ENCODE measurements around the gene MYH15. TPM values are rescaled to one million over a fixed set of nuclear protein-coding genes. Genes with fewer than 3 reads are reported as not detected.

The MYH15 gene
- total RNA-seq, 1 donor, result 0.36 TPM

- Histone ChIP-seq H3K4me1 (ENCODE audit: insufficient read depth, low read length) (peaks cover 12% of the 10 kb centered on the region), H3K36me3 (ENCODE audit: insufficient read depth, low read length) (no peaks in the 10 kb centered on the region), H3K79me2 (ENCODE audit: insufficient read depth, low read length) (no peaks in the 10 kb centered on the region), H3K4me2 (ENCODE audit: insufficient read depth, low read length) (no peak overlapping the region), H3K4me3 (ENCODE audit: insufficient read depth, low read length) (no peak overlapping the region), H4K20me1 (ENCODE audit: insufficient read depth, low read length) (no peaks in the 10 kb centered on the region), H3K27ac (ENCODE audit: low read depth, low read length) (no peak overlapping the region), H3K9me3 (ENCODE audit: low read depth, low read length) (no peaks in the 10 kb centered on the region), H3K27me3 (ENCODE audit: insufficient read depth, low read length) (no peaks in the 10 kb centered on the region), H2AFZ (ENCODE audit: low read length) (no peak overlapping the region)
- TF ChIP-seq, protein P1, sequence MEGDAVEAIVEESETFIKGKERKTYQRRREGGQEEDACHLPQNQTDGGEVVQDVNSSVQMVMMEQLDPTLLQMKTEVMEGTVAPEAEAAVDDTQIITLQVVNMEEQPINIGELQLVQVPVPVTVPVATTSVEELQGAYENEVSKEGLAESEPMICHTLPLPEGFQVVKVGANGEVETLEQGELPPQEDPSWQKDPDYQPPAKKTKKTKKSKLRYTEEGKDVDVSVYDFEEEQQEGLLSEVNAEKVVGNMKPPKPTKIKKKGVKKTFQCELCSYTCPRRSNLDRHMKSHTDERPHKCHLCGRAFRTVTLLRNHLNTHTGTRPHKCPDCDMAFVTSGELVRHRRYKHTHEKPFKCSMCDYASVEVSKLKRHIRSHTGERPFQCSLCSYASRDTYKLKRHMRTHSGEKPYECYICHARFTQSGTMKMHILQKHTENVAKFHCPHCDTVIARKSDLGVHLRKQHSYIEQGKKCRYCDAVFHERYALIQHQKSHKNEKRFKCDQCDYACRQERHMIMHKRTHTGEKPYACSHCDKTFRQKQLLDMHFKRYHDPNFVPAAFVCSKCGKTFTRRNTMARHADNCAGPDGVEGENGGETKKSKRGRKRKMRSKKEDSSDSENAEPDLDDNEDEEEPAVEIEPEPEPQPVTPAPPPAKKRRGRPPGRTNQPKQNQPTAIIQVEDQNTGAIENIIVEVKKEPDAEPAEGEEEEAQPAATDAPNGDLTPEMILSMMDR (IDR thresholded peaks at IDR 0.05; ENCODE audit: extremely low read depth, low read depth, low read length), result no peak
- no peak for DNase-seq (ENCODE audit: insufficient read length, low spot score, missing footprints)
These were observed 94.7 kb downstream of the MYH15 start for GRCh38 chr3:108415661-108416060.

DNA sequence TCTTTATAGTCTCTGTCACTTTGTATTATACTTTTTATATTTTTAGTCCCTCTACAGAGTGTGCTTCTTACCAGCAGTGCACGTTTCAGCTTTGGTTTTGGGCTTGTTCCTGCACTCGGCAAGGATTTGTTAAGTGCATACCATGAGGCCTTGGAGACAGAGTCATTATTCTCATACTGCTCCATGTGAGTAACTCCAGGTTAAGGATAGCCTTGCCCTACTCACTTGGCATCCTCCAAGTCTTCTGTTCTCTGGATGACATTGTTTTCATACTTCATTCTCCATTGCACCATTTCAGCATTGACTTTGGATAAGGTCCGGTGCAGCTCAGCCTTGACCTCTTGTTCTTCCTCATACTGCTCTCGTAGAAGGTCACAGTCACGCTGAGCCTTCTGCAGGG, 96.4 kb downstream of the MYH15 start:
- no peak for DNase-seq (ENCODE audit: insufficient read length, low spot score, missing footprints)
- Histone ChIP-seq H4K20me1 (ENCODE audit: insufficient read depth, low read length) (no peaks in the 10 kb centered on the region), H3K79me2 (ENCODE audit: insufficient read depth, low read length) (no peaks in the 10 kb centered on the region), H3K4me1 (ENCODE audit: insufficient read depth, low read length) (peaks cover 8% of the 10 kb centered on the region), H3K9me3 (ENCODE audit: low read depth, low read length) (no peaks in the 10 kb centered on the region), H2AFZ (ENCODE audit: low read length) (no peak overlapping the region), H3K27me3 (ENCODE audit: insufficient read depth, low read length) (no peaks in the 10 kb centered on the region), H3K4me3 (ENCODE audit: insufficient read depth, low read length) (no peak overlapping the region), H3K27ac (ENCODE audit: low read depth, low read length) (no peak overlapping the region), H3K36me3 (ENCODE audit: insufficient read depth, low read length) (no peaks in the 10 kb centered on the region), H3K4me2 (ENCODE audit: insufficient read depth, low read length) (no peak overlapping the region)
- TF ChIP-seq, protein P1 (IDR thresholded peaks at IDR 0.05; ENCODE audit: extremely low read depth, low read depth, low read length), result no peak

DNA sequence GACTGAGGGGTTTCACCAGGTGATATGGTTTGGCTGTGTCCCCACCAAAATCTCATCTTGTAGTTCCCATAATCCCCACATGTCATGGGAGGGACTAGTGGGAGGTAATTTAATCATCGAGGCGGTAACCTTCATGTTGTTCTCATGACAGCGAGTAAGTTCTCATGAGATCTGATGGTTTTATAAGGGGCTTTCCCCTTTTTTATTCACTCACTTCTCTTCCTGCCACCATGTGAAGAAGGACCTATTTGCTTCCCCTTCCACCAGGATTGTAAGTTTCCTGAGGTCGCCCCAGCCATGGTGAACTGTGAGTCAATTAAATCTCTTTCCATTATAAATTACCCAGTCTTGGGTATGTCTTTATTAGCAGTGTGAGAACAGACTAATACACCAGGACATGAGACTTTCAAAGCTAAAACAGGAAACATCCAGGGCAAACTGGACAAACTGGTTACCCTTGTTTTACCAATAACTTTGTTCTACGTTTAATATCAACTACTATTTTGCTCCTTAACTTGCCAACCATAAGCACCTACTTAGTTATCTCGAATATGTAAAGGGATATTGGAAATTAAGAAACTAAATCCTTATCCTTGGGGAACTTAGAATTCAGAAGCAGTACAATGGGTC, 98.2 kb downstream of the MYH15 start:
- TF ChIP-seq, protein P1 (IDR thresholded peaks at IDR 0.05; ENCODE audit: extremely low read depth, low read depth, low read length), result no peak

GRCh38 chr3:108410531-108410984, 99.8 kb downstream of the MYH15 start:
- Histone ChIP-seq H3K4me1 (ENCODE audit: insufficient read depth, low read length) (peaks cover 11% of the 10 kb centered on the region), H3K36me3 (ENCODE audit: insufficient read depth, low read length) (no peaks in the 10 kb centered on the region), H2AFZ (ENCODE audit: low read length) (no peak overlapping the region), H3K27ac (ENCODE audit: low read depth, low read length) (no peak overlapping the region), H3K9me3 (ENCODE audit: low read depth, low read length) (no peaks in the 10 kb centered on the region), H3K4me3 (ENCODE audit: insufficient read depth, low read length) (no peak overlapping the region), H3K79me2 (ENCODE audit: insufficient read depth, low read length) (no peaks in the 10 kb centered on the region), H3K27me3 (ENCODE audit: insufficient read depth, low read length) (no peaks in the 10 kb centered on the region), H4K20me1 (ENCODE audit: insufficient read depth, low read length) (no peaks in the 10 kb centered on the region), H3K4me2 (ENCODE audit: insufficient read depth, low read length) (no peak overlapping the region)
- no peak for DNase-seq (ENCODE audit: insufficient read length, low spot score, missing footprints)
- TF ChIP-seq, protein P1 (IDR thresholded peaks at IDR 0.05; ENCODE audit: extremely low read depth, low read depth, low read length), result no peak

More for the DNA sequence above, 98.2 kb downstream of the MYH15 start:
- no peak overlapping the region for H3K27ac ChIP-seq (ENCODE audit: low read depth, low read length)
- no peaks in the 10 kb centered on the region for H3K79me2 ChIP-seq (ENCODE audit: insufficient read depth, low read length)
- H3K4me3 ChIP-seq (ENCODE audit: insufficient read depth, low read length), result no peak overlapping the region
- no peaks in the 10 kb centered on the region for H4K20me1 ChIP-seq (ENCODE audit: insufficient read depth, low read length)
- no peaks in the 10 kb centered on the region for H3K36me3 ChIP-seq (ENCODE audit: insufficient read depth, low read length)
- H2AFZ ChIP-seq (ENCODE audit: low read length), result no peak overlapping the region
- no peaks in the 10 kb centered on the region for H3K9me3 ChIP-seq (ENCODE audit: low read depth, low read length)
- H3K4me1 ChIP-seq (ENCODE audit: insufficient read depth, low read length), result peaks cover 8% of the 10 kb centered on the region
- H3K4me2 ChIP-seq (ENCODE audit: insufficient read depth, low read length), result no peak overlapping the region
- DNase-seq (ENCODE audit: insufficient read length, low spot score, missing footprints), result no peak
- H3K27me3 ChIP-seq (ENCODE audit: insufficient read depth, low read length), result no peaks in the 10 kb centered on the region

All from osteoblast (primary cell).